Loucy (cell line): Measurements from ENCODE around the gene PITRM1.

Experiments
- CTCF ChIP-seq: fragments of 200-600 bp; sonication (generic); conservative IDR thresholded peaks from 2 replicates; pipeline ENCODE4 v1.5.1; 2014; ENCODE audit warnings: mild to moderate bottlenecking, antibody characterized with exemption, low read length
- EZH2phosphoT487 ChIP-seq: fragments of 200-600 bp; IDR thresholded peaks from 2 replicates; pipeline ENCODE4 v1.6.1; 2018; ENCODE audit warnings: antibody characterized with exemption, mild to moderate bottlenecking, moderate library complexity, borderline replicate concordance

- TF ChIP-seq EZH2phosphoT487 (no peak), CTCF (no peak)
Observed at GRCh38 chr10:3206511-3207157, 34.1 kb upstream of the PITRM1 start.
